Fibroblast of peridontal ligament (primary cell): ENCODE data around the gene PWWP2B.

ENCODE experiments used
- DNase-seq: peaks from one replicate; pipeline ENCODE4 v3.0.0-alpha.2; 2010; ENCODE audit errors: extremely low read depth

Gene PWWP2B

GRCh38 chr10:132394936-132395703 lies 1.9 kb upstream of the PWWP2B start:
- DNase-seq: no peak

DNA sequence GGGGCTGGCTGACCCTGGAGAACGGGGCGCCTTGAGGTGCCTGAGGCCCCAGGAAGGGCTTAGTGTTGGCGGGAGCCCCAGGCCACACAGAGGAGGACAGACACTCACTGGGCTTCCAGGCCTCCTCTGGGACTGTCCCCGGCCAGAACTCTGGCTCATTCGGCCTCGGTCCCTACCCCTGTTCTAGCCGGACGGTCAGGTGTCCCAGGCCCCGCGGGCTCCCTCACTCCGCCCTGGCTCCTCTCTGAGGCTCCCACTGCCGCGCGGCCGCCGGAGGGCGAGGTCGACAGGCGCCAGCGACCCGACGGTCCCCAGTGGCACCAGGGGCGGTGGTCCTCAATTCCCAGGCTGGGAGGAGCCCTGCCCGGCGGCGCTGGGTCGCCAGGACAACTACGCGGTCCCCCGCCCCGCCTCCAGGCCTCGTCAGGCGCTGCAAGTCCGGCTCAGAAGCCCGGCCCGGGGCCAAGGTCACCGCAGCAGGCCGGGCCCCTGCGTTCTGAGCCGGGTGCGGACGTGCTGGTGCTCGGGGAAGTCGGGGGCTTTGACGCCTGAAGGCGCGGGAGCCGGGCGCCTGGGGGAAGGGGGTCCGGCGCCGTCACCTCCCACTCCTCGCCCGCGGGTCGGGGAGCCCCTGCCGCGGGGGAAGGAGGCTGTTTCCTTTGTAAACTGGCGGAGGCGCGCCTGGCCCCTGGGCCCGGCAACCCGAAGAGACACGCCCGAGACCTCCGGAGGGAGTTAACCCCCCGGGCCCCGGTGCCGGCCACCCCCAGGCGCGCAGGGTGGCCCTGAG lies 1.1 kb upstream of the PWWP2B start:
- peak; percentile 12 for DNase-seq

DNA sequence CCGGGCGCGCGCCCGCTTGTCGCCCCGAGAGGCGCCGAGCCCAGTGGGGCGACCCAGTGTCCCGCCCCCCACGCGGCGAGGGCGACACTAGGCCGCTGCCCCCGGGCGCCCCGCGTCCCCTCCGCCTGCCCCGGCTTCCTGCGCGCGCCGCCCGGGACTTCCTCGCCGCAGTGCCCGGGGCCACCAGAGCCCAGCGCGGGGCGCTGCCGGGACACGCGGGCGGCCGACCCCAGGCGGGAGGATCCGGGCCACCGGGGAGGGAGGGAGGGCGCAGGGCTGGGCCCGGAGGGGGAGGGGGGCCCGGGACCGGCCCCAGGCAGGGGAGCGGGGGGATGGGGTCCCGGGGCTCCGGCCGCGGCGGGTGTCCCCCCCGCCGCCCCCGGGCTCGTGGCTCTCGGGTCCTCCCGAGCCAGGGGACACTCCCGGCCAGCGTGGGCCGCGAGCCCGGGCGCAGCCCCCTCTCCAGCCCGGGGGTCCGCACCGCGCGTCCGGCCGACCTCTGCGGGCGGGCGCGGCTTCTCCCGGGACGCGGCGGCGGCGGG lies 435 bp upstream of the PWWP2B start:
- no peak for DNase-seq

GRCh38 chr10:132397671-132398565 lies 918 bp downstream of the PWWP2B start:
- peak; percentile 51 for DNase-seq

GRCh38 chr10:132398566-132398991 lies 1.6 kb downstream of the PWWP2B start:
- no peak for DNase-seq

DNA sequence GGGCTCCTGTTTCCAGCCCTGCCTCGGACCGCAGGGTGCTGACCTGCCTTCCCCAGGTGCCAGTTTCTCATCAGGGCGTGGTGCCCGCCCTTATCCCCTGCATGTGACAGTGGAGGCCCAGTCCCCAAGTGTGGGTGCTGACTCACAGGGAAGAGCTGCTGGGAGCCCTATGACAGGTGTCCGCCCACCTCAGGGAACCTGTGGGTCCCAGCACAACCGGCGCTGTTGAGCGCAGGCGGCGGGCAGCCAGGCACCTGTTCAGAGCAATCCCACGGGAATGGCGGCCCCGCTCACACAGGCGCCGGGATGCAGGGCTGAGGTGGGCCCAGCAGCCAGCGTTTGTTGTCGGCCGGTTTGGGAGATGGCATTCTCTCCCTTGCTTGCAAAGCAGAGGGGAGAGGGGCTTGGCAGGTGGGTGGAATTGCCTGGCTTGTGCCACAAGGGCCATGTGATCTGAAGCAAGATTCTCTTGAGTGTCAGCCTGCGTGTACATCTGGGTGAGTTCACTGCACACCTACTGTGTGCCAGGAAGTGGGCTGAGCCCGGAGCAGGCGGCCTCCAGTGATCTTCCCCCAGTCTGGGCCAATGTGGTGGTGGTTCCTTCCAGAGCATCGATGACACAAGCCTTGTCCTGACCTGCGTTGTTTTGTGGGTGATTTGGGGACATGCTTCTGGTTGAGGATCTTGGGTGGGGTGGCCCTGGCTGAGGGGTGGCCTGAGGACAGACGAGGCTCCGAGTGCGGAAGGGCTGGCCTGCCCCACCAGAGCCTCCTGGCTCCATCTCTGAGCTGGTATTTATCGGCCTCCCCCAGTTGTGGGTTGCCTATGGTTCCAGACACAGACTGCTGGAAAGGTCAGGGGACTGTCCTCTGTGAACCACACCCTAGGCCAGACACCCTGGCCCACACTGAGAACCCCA lies 2.4 kb downstream of the PWWP2B start:
- DNase-seq: no peak

GRCh38 chr10:132400041-132400546 lies 3.1 kb downstream of the PWWP2B start:
- DNase-seq: no peak

GRCh38 chr10:132400547-132401151 lies 3.6 kb downstream of the PWWP2B start:
- no peak for DNase-seq

GRCh38 chr10:132401401-132402118 lies 4.6 kb downstream of the PWWP2B start:
- no peak for DNase-seq

GRCh38 chr10:132402781-132403241 lies 5.8 kb downstream of the PWWP2B start:
- DNase-seq: no peak

GRCh38 chr10:132403511-132404168 lies 6.6 kb downstream of the PWWP2B start:
- DNase-seq: no peak

DNA sequence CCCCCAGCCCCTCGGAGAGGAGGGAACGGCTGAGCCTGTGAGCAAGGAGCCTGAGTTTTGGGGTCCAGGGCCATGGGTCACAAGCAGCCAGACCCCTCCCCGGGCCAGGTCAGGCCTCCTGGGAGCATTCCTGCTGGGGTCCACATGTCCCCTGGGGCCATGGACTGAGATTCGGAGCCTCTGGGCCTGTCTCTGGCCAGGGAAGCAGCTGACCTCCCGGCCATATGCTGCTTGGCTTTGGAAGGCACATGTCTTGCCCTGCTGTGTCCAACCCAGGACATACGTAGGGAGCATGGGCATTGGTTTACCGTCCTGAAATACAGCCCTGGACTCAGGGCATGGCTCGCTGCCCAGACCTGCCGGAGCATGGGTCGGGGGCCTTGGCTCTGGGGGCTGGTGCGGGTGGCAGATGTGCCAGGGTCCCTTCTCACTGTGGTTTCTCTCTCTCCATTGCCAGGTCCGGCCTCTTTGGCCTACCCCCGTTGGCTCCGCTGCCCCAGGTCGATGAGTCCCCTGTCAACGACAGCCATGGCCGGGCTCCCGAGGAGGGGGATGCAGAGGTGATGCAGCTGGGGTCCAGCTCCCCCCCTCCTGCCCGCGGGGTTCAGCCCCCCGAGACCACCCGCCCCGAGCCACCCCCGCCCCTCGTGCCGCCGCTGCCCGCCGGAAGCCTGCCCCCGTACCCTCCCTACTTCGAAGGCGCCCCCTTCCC lies 7.3 kb downstream of the PWWP2B start:
- DNase-seq: no peak

DNA sequence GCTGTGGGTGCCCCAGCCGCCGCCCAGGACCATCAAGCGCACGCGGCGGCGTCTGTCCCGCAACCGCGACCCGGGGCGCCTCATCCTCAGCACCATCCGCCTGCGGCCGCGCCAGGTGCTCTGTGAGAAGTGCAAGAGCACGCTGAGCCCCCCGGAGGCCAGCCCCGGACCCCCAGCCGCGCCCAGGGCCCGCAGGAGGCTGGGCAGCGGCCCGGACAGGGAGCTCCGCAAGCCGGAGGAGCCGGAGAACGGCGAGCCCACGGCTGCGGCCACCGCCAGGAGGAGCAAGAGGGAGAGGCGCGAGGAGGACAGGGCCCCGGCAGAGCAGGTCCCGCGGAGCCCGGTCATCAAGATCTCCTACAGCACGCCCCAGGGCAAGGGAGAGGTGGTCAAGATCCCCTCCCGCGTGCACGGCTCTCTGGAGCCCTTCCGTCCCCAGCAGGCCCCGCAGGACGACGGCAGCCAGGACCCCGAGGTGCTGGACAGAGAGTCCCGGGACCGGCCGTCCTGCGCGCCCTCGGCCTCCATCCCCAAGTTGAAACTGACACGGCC lies 8.0 kb downstream of the PWWP2B start:
- no peak for DNase-seq

DNA sequence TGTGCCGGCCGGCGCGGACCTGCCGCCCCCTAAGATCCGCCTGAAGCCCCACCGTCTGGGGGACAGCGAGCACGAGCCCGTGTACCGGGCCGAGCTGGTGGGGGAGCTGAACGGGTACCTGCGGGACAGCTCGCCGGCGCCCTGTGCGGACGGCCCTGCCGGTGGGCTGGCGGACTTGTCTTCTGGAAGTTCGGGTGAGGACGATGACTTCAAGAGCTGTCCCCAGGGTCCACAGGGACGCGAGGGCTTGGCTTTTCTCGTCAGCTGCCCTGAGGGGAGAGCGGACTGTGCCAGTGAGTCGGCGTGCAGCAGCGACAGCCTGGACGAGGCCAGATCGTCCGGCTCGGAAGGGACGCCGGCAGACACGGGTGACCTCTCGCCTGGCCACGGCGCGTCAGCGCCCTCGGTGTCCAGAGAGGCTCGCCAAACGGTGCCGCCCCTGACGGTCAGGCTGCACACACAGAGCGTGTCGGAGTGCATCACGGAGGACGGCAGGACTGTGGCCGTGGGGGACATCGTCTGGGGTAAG lies 8.5 kb downstream of the PWWP2B start:
- DNase-seq: no peak

DNA sequence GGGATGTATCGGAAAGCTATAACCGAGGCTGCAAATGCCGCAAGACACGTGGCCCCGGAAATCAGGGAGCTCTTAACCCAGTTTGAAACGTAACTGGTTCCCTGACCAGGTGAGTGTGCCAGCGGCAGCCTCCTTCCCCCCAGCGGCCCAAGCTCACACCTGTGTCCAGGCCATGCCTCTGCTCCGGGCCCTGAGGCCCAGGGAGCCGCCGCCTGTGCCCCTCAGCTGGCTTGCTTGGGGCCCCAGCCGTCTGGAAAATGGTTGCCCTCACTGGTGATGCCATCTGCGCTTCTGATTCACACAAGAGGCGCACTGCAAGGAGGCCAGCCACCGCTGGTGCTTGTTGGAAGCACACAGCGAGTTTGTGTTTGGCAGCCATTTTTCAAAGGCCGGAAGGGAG lies 9.2 kb downstream of the PWWP2B start:
- DNase-seq: no peak

DNA sequence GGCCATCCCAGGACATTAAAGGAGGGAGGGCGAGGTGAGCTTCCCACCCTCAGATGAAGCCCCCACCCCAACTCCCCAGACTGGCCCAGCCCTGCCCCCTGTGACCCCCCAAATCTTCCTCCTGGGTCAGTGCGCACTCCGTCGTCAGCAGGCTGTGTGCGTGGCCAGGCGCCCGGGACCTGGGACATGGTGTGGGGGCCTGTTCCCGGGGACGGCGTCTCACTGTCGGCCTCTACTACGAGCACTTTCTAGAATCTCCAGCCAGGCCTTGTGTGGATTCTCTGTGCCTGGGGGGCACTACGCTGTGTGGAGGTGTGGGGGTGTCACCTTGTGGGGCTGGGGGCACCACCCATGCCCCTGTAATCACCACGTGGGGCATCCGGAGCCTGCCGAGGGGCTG lies 9.8 kb downstream of the PWWP2B start:
- DNase-seq: no peak

GRCh38 chr10:132407243-132407746 lies 10.3 kb downstream of the PWWP2B start:
- no peak for DNase-seq
